Fibroblast of skin of left biceps (primary cell): ENCODE measurements around the gene NAV2.

ENCODE experiments used
- DNase-seq, 2 experiments: peaks; one replicate each; pipeline ENCODE4 v3.0.0-alpha.2; 2013; ENCODE audit warnings: low read depth in 2 of 2

The NAV2 gene

GRCh38 chr11:19774817-19775580 is 62.4 kb downstream of the NAV2 start:
- DNase-seq, result no peak

GRCh38 chr11:19775622-19776021 is 63.0 kb downstream of the NAV2 start:
- no peak for DNase-seq

GRCh38 chr11:19777039-19777376 is 64.4 kb downstream of the NAV2 start:
- no peak for DNase-seq

- peak in 1 of 2 experiments; percentile 18 for DNase-seq
Measured at GRCh38 chr11:19777377-19778102, 64.9 kb downstream of the NAV2 start.

- DNase-seq, result no peak
Measured at GRCh38 chr11:19779740-19780139, 67.1 kb downstream of the NAV2 start.

GRCh38 chr11:19781351-19781750 is 68.7 kb downstream of the NAV2 start:
- no peak for DNase-seq

- DNase-seq, result no peak
Measured at GRCh38 chr11:19785265-19785664, 72.6 kb downstream of the NAV2 start.

GRCh38 chr11:19786644-19787043 is 74.0 kb downstream of the NAV2 start:
- DNase-seq, result no peak

GRCh38 chr11:19788435-19788834 is 75.8 kb downstream of the NAV2 start:
- DNase-seq, result no peak

GRCh38 chr11:19789245-19789644 is 76.6 kb downstream of the NAV2 start:
- DNase-seq, result no peak

- DNase-seq, result peak; percentile 34 to 44
Measured at GRCh38 chr11:19789835-19790710, 77.4 kb downstream of the NAV2 start.

GRCh38 chr11:19790831-19791552 is 78.4 kb downstream of the NAV2 start:
- DNase-seq, result no peak

- DNase-seq, result no peak
Measured at GRCh38 chr11:19792510-19792909, 79.9 kb downstream of the NAV2 start.

GRCh38 chr11:19793326-19793725 is 80.7 kb downstream of the NAV2 start:
- no peak for DNase-seq

- DNase-seq, result no peak
Measured at GRCh38 chr11:19794161-19794560, 81.5 kb downstream of the NAV2 start.

- DNase-seq, result no peak
Measured at GRCh38 chr11:19795082-19795481, 82.4 kb downstream of the NAV2 start.

GRCh38 chr11:19800162-19800561 is 87.5 kb downstream of the NAV2 start:
- DNase-seq, result no peak

GRCh38 chr11:19800714-19801519 is 88.3 kb downstream of the NAV2 start:
- DNase-seq, result no peak

- no peak for DNase-seq
Measured at GRCh38 chr11:19802773-19803293, 90.2 kb downstream of the NAV2 start.

- DNase-seq, result no peak
Measured at GRCh38 chr11:19803506-19803998, 90.9 kb downstream of the NAV2 start.
